Endothelial cell of umbilical vein (primary cell): ENCODE measurements around the gene SAPCD2.

Source experiments
- CTCF ChIP-seq, 2 donors: IDR thresholded peaks; 1 replicate in 1 of 2; 2 replicates in 1 of 2; pipeline ENCODE4 v1.5.1; 2011; ENCODE audit warnings: low read length in 2 of 2, mild to moderate bottlenecking in 2 of 2, moderate library complexity in 2 of 2, control low read depth in 1 of 2, inconsistent platforms in 1 of 2, low read depth in 1 of 2; ENCODE audit not compliant: insufficient read depth in 1 of 2; ENCODE audit errors: extremely low read depth in 1 of 2
- EZH2 ChIP-seq: IDR thresholded peaks from 2 replicates; pipeline ENCODE4 v1.6.1; 2012; ENCODE audit warnings: borderline replicate concordance, low read depth, mild to moderate bottlenecking, moderate library complexity, low read length, inconsistent platforms; ENCODE audit not compliant: severe bottlenecking
- FOS ChIP-seq: IDR thresholded peaks from 2 replicates; pipeline ENCODE4 v1.6.1; 2011; ENCODE audit warnings: mild to moderate bottlenecking, low read length, moderate library complexity, borderline replicate concordance; ENCODE audit not compliant: insufficient read depth
- JUN ChIP-seq: IDR thresholded peaks from 2 replicates; pipeline ENCODE4 v1.6.1; 2011; ENCODE audit warnings: borderline replicate concordance, low read depth; ENCODE audit not compliant: insufficient read length, insufficient read depth
- MAX ChIP-seq: IDR thresholded peaks from 2 replicates; pipeline ENCODE4 v1.6.1; 2011; ENCODE audit not compliant: insufficient read depth, insufficient read length
- MYC ChIP-seq: IDR thresholded peaks from one replicate; pipeline ENCODE4 v1.6.1; 2011; ENCODE audit warnings: mild to moderate bottlenecking, low read depth, low read length
- POLR2A ChIP-seq: IDR thresholded peaks from 2 replicates; pipeline ENCODE4 v1.6.1; 2012; ENCODE audit warnings: low read depth, mild to moderate bottlenecking, control low read depth, low read length
- POLR2AphosphoS5 ChIP-seq: IDR thresholded peaks from 2 replicates; pipeline ENCODE4 v1.6.1; 2012; ENCODE audit warnings: low read depth, mild to moderate bottlenecking, control low read depth, low read length, moderate library complexity; ENCODE audit not compliant: insufficient read depth

GRCh38 chr9:137031904-137032640 is 38.3 kb downstream of the SAPCD2 start, which contains the start of gene FUT7:
- TF ChIP-seq CTCF (IDR thresholded peaks at IDR 0.05; ENCODE audit: extremely low read depth in 1 of 2, insufficient read depth in 1 of 2, low read depth in 1 of 2, low read length in 2 of 2), result no peak
- no peak for TF ChIP-seq POLR2A
- no peak for TF ChIP-seq POLR2AphosphoS5
- no peak for TF ChIP-seq EZH2
- no peak for TF ChIP-seq FOS
- TF ChIP-seq MYC, result no peak
- no peak for TF ChIP-seq MAX
- no peak for TF ChIP-seq JUN
